ENCODE measurements around the gene THTPA.
"Not testable (repeated sequence)": the region's sequence is repeated elsewhere in the genome, so short reads cannot be mapped to it uniquely, and the experiment has no call there.

THTPA gene

DNA sequence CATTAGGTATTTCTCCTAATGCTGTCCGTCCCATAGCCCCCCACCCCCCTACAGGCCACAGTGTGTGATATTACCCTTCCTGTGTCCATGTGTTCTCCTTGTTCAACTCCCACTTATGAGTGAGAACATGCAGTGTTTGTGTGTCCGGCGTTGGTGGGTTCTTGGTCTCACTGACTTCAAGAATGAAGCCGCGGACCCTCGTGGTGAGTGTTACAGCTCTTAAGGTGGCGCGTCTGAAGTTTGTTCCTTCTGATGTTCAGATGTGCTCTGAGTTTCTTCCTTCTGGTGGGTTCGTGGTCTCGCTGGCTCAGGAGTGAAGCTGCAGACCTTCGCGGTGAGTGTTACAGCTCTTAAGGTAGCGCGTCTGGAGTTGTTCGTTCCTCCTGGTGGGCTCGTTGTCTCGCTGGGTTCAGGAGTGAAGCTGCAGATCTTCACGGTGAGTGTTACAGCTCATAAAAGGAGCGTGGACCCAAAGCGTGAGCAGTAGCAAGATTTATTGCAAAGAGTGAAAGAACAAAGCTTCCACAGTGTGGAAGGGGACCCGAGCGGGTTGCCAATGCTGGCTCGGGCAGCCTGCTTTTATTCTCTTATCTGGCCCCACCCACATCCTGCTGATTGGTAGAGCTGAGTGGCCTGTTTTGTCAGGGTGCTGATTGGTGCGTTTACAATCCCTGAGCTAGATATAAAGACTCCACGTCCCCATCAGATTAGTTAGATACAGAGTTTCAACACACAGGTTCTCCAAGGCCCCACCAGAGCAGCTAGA lies 27.9 kb downstream of the THTPA start:
- H3K4me3 ChIP-seq (ENCODE audit: insufficient read depth, low read depth, low read length, poor library complexity, severe bottlenecking); DNase-seq; H3K4me1 ChIP-seq (ENCODE audit: control insufficient read depth, insufficient read depth, low read length, poor library complexity, severe bottlenecking); H3K36me3 ChIP-seq (ENCODE audit: control insufficient read depth, insufficient read depth, low read length); H3K9me3 ChIP-seq (ENCODE audit: control insufficient read depth, low read length); H3K27ac ChIP-seq (ENCODE audit: insufficient read depth, low read length, poor library complexity, severe bottlenecking); H3K27me3 ChIP-seq (replicated peaks; ENCODE audit: control insufficient read depth, insufficient read depth, low read length, poor library complexity, severe bottlenecking): not testable (repeated sequence)

DNA sequence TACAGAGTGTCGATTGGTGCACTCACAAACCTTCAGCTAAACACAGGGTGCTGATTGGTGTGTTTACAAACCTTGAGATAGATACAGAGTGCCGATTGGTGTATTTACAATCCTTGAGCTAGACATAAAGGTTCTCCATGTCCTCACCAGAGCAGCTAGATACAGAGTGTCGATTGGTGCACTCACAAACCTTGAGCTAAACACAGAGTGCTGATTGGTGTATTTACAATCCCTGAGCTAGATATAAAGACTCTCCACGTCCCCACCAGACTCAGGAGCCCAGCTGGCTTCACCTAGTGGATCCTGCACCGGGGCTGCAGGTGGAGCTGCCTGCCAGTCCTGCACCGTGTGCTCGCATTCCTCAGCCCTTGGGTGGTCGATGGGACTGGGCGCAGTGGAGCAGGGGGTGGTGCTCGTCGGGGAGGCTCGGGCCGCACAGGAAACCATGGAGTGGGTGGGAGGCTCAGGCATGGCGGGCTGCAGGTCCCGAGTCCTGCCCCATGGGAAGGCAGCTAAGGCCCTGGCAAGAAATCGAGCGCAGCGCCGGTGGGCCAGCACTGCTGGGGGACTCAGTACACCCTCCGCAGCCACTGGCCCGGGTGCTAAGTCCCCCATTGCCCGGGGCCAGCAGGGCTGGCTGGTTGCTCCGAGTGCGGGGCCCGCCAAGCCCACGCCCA lies 28.6 kb downstream of the THTPA start:
- H3K27ac ChIP-seq (ENCODE audit: insufficient read depth, low read length, poor library complexity, severe bottlenecking); H3K9me3 ChIP-seq (ENCODE audit: control insufficient read depth, low read length); H3K27me3 ChIP-seq (replicated peaks; ENCODE audit: control insufficient read depth, insufficient read depth, low read length, poor library complexity, severe bottlenecking); H3K4me3 ChIP-seq (ENCODE audit: insufficient read depth, low read depth, low read length, poor library complexity, severe bottlenecking); DNase-seq; H3K4me1 ChIP-seq (ENCODE audit: control insufficient read depth, insufficient read depth, low read length, poor library complexity, severe bottlenecking); H3K36me3 ChIP-seq (ENCODE audit: control insufficient read depth, insufficient read depth, low read length): not testable (repeated sequence)

DNA sequence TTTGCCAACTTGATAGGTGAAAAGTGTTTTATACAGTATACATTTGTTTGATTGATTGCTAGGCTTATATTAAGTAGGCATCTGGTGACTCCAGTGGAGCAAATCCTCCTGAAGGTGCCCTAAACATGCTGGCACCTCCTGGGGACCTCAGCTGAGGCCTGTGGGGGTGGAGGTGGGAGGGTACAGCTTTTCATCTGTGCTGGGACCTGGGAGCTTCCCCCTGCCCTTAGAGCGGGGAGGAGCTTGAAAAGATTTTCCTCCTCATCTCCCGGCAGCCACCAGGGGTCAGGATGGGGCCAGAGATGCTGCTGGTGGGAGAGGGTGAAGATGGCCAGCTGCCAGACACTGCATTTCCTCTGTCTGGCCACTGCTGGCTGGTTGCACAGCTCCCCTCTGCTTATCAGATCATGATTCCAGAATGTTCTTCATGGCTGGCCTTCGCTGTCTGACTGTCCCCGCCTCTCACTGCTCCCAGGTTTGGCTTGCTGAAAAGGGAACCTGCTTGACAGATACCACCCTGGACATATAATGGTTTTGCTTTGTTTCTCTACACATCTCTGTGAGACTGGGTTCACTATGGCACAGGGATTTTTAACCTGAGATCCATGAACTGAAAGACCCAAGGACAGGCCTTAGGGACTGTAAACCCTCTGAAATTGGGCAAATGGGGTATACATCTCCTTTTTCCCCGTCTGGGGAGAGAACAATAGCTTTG lies 33.0 kb downstream of the THTPA start:
- no peaks in the 10 kb centered on the region for H3K9me3 ChIP-seq (ENCODE audit: control insufficient read depth, low read length)
- no peak overlapping the region for H3K27ac ChIP-seq (ENCODE audit: insufficient read depth, low read length, poor library complexity, severe bottlenecking)
- no peaks in the 10 kb centered on the region for H3K27me3 ChIP-seq (replicated peaks; ENCODE audit: control insufficient read depth, insufficient read depth, low read length, poor library complexity, severe bottlenecking)
- H3K4me3 ChIP-seq (ENCODE audit: insufficient read depth, low read depth, low read length, poor library complexity, severe bottlenecking), result no peak overlapping the region
- DNase-seq, result peak; percentile 61 to 76 (median 69)
- no peaks in the 10 kb centered on the region for H3K36me3 ChIP-seq (ENCODE audit: control insufficient read depth, insufficient read depth, low read length)
- peaks cover 3% of the 10 kb centered on the region for H3K4me1 ChIP-seq (ENCODE audit: control insufficient read depth, insufficient read depth, low read length, poor library complexity, severe bottlenecking)

DNA sequence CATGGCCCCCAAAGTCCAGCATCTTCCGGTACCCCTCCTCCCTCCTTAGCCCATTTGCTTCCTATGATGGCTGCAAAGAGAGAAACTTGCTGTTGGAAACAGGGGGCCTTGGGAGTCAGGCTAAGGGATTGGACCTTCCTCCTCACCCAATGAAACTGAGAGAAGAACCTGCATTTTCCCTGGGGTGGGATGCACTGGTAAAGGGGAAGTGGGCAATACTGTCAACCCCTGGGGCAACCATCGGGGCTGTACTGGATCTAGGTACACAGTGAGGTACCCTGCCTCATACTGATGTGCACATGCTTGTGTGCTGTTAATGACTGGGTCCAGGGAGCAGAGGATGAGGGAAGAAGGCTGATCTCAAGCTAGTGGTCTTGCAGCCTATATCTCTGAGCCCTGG lies 33.5 kb downstream of the THTPA start:
- Histone ChIP-seq H3K27me3 (replicated peaks; ENCODE audit: control insufficient read depth, insufficient read depth, low read length, poor library complexity, severe bottlenecking) (no peaks in the 10 kb centered on the region), H3K4me3 (ENCODE audit: insufficient read depth, low read depth, low read length, poor library complexity, severe bottlenecking) (no peak overlapping the region), H3K9me3 (ENCODE audit: control insufficient read depth, low read length) (no peaks in the 10 kb centered on the region), H3K36me3 (ENCODE audit: control insufficient read depth, insufficient read depth, low read length) (no peaks in the 10 kb centered on the region), H3K27ac (ENCODE audit: insufficient read depth, low read length, poor library complexity, severe bottlenecking) (no peak overlapping the region), H3K4me1 (ENCODE audit: control insufficient read depth, insufficient read depth, low read length, poor library complexity, severe bottlenecking) (peaks cover 3% of the 10 kb centered on the region)
- no peak for DNase-seq

DNA sequence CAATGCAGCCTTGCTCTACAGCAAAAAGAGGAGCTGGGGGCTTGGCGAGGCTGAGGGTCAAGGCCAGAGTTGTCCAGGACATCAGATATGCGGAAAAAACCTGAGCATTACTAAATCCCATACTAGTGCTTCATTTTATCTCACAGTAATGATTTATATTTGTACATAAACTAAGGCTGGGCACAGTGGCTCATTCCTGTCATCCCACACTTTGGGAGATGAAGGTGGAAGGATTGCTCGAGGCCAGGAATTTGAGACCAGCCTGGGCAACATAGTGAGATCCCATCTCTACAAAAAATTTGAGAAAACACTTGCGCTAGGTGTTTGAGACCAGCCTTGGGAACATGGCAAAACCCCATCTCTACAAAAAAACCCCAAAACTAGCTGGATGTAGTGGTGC lies 34.1 kb downstream of the THTPA start:
- Histone ChIP-seq H3K4me1 (ENCODE audit: control insufficient read depth, insufficient read depth, low read length, poor library complexity, severe bottlenecking) (peaks cover 3% of the 10 kb centered on the region), H3K27me3 (replicated peaks; ENCODE audit: control insufficient read depth, insufficient read depth, low read length, poor library complexity, severe bottlenecking) (no peaks in the 10 kb centered on the region), H3K4me3 (ENCODE audit: insufficient read depth, low read depth, low read length, poor library complexity, severe bottlenecking) (no peak overlapping the region), H3K36me3 (ENCODE audit: control insufficient read depth, insufficient read depth, low read length) (no peaks in the 10 kb centered on the region), H3K9me3 (ENCODE audit: control insufficient read depth, low read length) (no peaks in the 10 kb centered on the region), H3K27ac (ENCODE audit: insufficient read depth, low read length, poor library complexity, severe bottlenecking) (no peak overlapping the region)
- no peak for DNase-seq

DNA sequence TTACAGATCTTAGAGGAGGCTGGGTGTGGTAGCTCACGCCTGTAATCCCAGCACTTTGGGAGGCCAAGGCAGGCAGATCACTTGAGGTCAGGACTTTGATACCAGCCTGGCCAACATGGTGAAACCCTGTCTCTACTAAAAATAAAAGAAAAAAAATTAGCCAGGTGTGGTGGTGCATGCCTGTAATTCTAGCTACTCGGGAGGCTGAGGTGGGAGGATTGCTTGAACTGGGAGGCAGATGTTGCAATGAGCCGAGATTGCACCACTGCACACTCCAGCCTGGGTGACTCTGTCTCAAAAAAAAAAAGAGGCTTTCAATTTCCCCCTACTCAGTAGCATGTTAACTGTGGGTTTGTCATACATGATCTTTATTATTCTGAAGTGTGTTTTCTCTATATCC lies 38.1 kb downstream of the THTPA start:
- H3K4me3 ChIP-seq (ENCODE audit: insufficient read depth, low read depth, low read length, poor library complexity, severe bottlenecking); H3K27me3 ChIP-seq (replicated peaks; ENCODE audit: control insufficient read depth, insufficient read depth, low read length, poor library complexity, severe bottlenecking); H3K27ac ChIP-seq (ENCODE audit: insufficient read depth, low read length, poor library complexity, severe bottlenecking); H3K4me1 ChIP-seq (ENCODE audit: control insufficient read depth, insufficient read depth, low read length, poor library complexity, severe bottlenecking); H3K9me3 ChIP-seq (ENCODE audit: control insufficient read depth, low read length); H3K36me3 ChIP-seq (ENCODE audit: control insufficient read depth, insufficient read depth, low read length); DNase-seq: not testable (repeated sequence)

DNA sequence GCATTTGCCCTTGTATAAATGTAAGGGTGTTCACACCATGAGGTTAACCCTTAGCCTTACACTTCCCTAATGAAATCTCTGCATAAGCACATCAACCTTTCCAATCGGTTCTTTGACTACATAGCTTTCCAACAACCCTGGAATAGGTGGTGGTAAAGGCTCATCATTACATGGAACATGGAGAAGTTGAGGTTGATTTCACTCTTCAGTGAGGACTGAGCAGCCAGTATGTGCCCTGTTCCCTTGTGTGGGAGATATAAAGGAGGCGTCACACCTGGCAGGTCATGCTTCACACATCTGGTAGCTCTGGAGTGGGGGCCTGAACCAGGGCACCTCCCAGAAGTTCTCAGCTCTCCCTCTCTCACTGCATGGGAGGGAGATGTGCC lies 44.2 kb downstream of the THTPA start:
- Histone ChIP-seq H3K4me1 (ENCODE audit: control insufficient read depth, insufficient read depth, low read length, poor library complexity, severe bottlenecking) (no peaks in the 10 kb centered on the region), H3K27me3 (replicated peaks; ENCODE audit: control insufficient read depth, insufficient read depth, low read length, poor library complexity, severe bottlenecking) (no peaks in the 10 kb centered on the region), H3K4me3 (ENCODE audit: insufficient read depth, low read depth, low read length, poor library complexity, severe bottlenecking) (no peak overlapping the region), H3K9me3 (ENCODE audit: control insufficient read depth, low read length) (no peaks in the 10 kb centered on the region), H3K27ac (ENCODE audit: insufficient read depth, low read length, poor library complexity, severe bottlenecking) (no peak overlapping the region), H3K36me3 (ENCODE audit: control insufficient read depth, insufficient read depth, low read length) (no peaks in the 10 kb centered on the region)
- no peak for DNase-seq

DNA sequence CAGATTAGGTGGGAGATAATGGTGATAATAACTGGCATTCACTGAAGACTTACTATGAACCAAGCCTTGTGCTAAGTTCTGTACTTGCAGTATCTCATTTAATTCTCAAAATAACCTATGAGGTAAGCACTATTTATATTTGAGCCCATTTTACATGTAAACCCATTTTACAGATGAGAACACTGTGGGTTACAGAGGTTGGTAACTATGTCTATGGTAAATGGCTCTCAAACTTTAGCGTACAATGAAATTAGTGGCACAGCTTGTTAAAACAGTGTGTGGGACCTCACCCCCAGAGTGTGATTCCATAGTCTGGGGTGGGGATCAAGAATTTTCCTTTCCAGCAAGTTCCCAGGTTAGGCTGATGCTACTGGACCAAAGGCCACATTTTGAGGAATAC lies 44.7 kb downstream of the THTPA start:
- Histone ChIP-seq H3K27me3 (replicated peaks; ENCODE audit: control insufficient read depth, insufficient read depth, low read length, poor library complexity, severe bottlenecking) (no peaks in the 10 kb centered on the region), H3K4me1 (ENCODE audit: control insufficient read depth, insufficient read depth, low read length, poor library complexity, severe bottlenecking) (no peaks in the 10 kb centered on the region), H3K4me3 (ENCODE audit: insufficient read depth, low read depth, low read length, poor library complexity, severe bottlenecking) (no peak overlapping the region), H3K36me3 (ENCODE audit: control insufficient read depth, insufficient read depth, low read length) (no peaks in the 10 kb centered on the region), H3K9me3 (ENCODE audit: control insufficient read depth, low read length) (no peaks in the 10 kb centered on the region), H3K27ac (ENCODE audit: insufficient read depth, low read length, poor library complexity, severe bottlenecking) (no peak overlapping the region)
- no peak for DNase-seq

DNA sequence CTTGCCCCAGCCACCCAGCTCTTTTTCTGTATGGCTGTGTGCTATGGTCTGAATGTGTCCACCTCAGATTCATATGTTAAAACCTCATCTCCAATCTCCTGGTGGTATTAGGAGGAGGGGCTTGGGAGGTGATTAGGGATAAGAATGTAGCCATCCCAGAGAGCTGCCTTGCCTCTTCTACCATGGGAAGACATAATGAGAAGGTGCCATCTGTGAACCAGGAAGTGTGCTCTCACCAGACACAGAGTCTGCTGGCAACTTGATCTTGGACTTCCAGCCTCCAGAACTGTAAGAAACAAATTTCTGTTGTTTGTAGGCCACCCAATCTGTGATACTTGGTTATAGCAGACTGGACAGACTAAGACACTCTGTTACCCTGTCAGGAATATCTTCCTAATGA lies 45.4 kb downstream of the THTPA start:
- no peaks in the 10 kb centered on the region for H3K36me3 ChIP-seq (ENCODE audit: control insufficient read depth, insufficient read depth, low read length)
- no peaks in the 10 kb centered on the region for H3K27me3 ChIP-seq (replicated peaks; ENCODE audit: control insufficient read depth, insufficient read depth, low read length, poor library complexity, severe bottlenecking)
- H3K4me1 ChIP-seq (ENCODE audit: control insufficient read depth, insufficient read depth, low read length, poor library complexity, severe bottlenecking), result no peaks in the 10 kb centered on the region
- no peaks in the 10 kb centered on the region for H3K9me3 ChIP-seq (ENCODE audit: control insufficient read depth, low read length)
- no peak for DNase-seq
- no peak overlapping the region for H3K27ac ChIP-seq (ENCODE audit: insufficient read depth, low read length, poor library complexity, severe bottlenecking)
- H3K4me3 ChIP-seq (ENCODE audit: insufficient read depth, low read depth, low read length, poor library complexity, severe bottlenecking), result no peak overlapping the region

DNA sequence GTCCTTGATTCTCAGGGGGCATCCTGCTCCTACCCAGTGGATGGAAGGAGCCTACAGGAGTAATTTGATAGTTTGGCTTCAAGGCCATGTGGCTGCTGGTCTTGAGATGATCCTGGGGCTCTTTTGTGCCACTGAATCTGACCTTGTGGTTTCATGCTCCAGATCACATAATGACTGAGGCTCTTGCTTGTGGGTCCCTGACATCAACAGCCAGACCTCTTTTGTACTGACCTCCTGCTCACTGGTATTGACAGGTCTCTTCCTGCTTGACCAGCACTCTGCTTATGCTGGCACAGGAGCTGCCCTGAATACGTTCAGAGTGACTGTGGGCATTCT lies 45.7 kb downstream of the THTPA start:
- Histone ChIP-seq H3K4me3 (ENCODE audit: insufficient read depth, low read depth, low read length, poor library complexity, severe bottlenecking) (no peak overlapping the region), H3K4me1 (ENCODE audit: control insufficient read depth, insufficient read depth, low read length, poor library complexity, severe bottlenecking) (no peaks in the 10 kb centered on the region), H3K27ac (ENCODE audit: insufficient read depth, low read length, poor library complexity, severe bottlenecking) (no peak overlapping the region), H3K9me3 (ENCODE audit: control insufficient read depth, low read length) (no peaks in the 10 kb centered on the region), H3K36me3 (ENCODE audit: control insufficient read depth, insufficient read depth, low read length) (no peaks in the 10 kb centered on the region), H3K27me3 (replicated peaks; ENCODE audit: control insufficient read depth, insufficient read depth, low read length, poor library complexity, severe bottlenecking) (no peaks in the 10 kb centered on the region)
- no peak for DNase-seq

Data from effector memory CD4-positive, alpha-beta T cell (primary cell).